Hepatocyte (in vitro differentiated cells): ENCODE measurements around the gene DSCAML1. TPM values are rescaled to one million over a fixed set of nuclear protein-coding genes. Genes with fewer than 3 reads are reported as not detected.

Experiments
- DNase-seq: peaks from one replicate; pipeline ENCODE4 v3.0.0-alpha.2; 2016; ENCODE audit warnings: low spot score
- H2AFZ ChIP-seq: fragments of 200-600 bp; sonication (generic); 2 replicates; pipeline ENCODE4 v1.6.0; 2016; ENCODE audit warnings: antibody characterized with exemption, mild to moderate bottlenecking
- H3K27ac ChIP-seq: fragments of 200-600 bp; sonication (generic); 2 replicates; pipeline ENCODE4 v1.5.1; 2016; ENCODE audit warnings: mild to moderate bottlenecking
- H3K27me3 ChIP-seq: fragments of 200-600 bp; sonication (generic); 2 replicates; pipeline ENCODE4 v1.6.1; 2016
- H3K36me3 ChIP-seq: fragments of 200-600 bp; sonication (generic); replicated peaks from 2 replicates; pipeline ENCODE4 v1.5.1; 2016; ENCODE audit warnings: low read depth; ENCODE audit not compliant: insufficient read depth
- H3K4me1 ChIP-seq: fragments of 200-600 bp; sonication (generic); 2 replicates; pipeline ENCODE4 v1.5.1; 2016; ENCODE audit warnings: mild to moderate bottlenecking, moderate library complexity; ENCODE audit not compliant: insufficient read depth
- H3K4me2 ChIP-seq: fragments of 200-600 bp; sonication (generic); 2 replicates; pipeline ENCODE4 v1.6.0; 2016
- H3K4me3 ChIP-seq: fragments of 200-600 bp; sonication (generic); 2 replicates; pipeline ENCODE4 v1.5.1; 2016; ENCODE audit warnings: mild to moderate bottlenecking
- H3K79me2 ChIP-seq: fragments of 200-600 bp; sonication (generic); 2 replicates; pipeline ENCODE4 v1.6.0; 2017; ENCODE audit warnings: mild to moderate bottlenecking
- H3K9me2 ChIP-seq: fragments of 200-600 bp; sonication (generic); replicated peaks from 2 replicates; pipeline ENCODE4 v1.6.0; 2017; ENCODE audit warnings: mild to moderate bottlenecking; ENCODE audit not compliant: insufficient read depth
- H3K9me3 ChIP-seq: fragments of 200-600 bp; sonication (generic); 2 replicates; pipeline ENCODE4 v1.5.1; 2016; ENCODE audit warnings: low read depth, mild to moderate bottlenecking
- H4K20me1 ChIP-seq: fragments of 200-600 bp; sonication (generic); 2 replicates; pipeline ENCODE4 v1.6.0; 2016; ENCODE audit warnings: mild to moderate bottlenecking; ENCODE audit not compliant: insufficient read depth, poor library complexity, severe bottlenecking
- CTCF ChIP-seq: fragments of 200-600 bp; sonication (generic); IDR thresholded peaks from 2 replicates; pipeline ENCODE4 v1.5.1; 2016; ENCODE audit warnings: antibody characterized with exemption, mild to moderate bottlenecking; ENCODE audit not compliant: poor library complexity
- EZH2 ChIP-seq: fragments of 200-600 bp; sonication (generic); IDR thresholded peaks from 2 replicates; pipeline ENCODE4 v1.6.1; 2016; ENCODE audit warnings: antibody characterized with exemption, mild to moderate bottlenecking, borderline replicate concordance
- EZH2phosphoT487 ChIP-seq: fragments of 200-600 bp; sonication (generic); IDR thresholded peaks from one replicate; pipeline ENCODE4 v1.6.1; 2018; ENCODE audit warnings: antibody characterized with exemption, mild to moderate bottlenecking, low read depth, moderate library complexity; ENCODE audit not compliant: unreplicated experiment, severe bottlenecking
- WGBS: methylation state at CpG from one replicate; pipeline ENCODE4 v1.1.6; 2016; ENCODE audit warnings: low lambda C conversion rate; ENCODE audit errors: missing lambda C conversion rate; 5-methylcytosine and 5-hydroxymethylcytosine counted together
- polyA plus RNA-seq: library from polyadenylated mRNA; unstranded; fragments of >200 nt; fragmentation: Nextera tagmentation; extraction: Ambion mirVana; gene quantifications from 2 replicates; pipeline ENCODE4 v1.2.1, GENCODE V29; 2016
- total RNA-seq: library from RNA; depleted of rRNA; stranded (reverse); fragments of >200 nt; gene quantifications from 2 replicates; pipeline ENCODE4 v1.2.3, GENCODE V29; 2014

DSCAML1 gene
- total and polyA plus RNA-seq, 2 experiments from 2014 or later, result 0.46 to 2.6 TPM

- no peaks in the 10 kb centered on the region for H3K4me1 ChIP-seq
- no peak overlapping the region for H3K4me3 ChIP-seq
- H3K27ac ChIP-seq, result no peak overlapping the region
- no peaks in the 10 kb centered on the region for H3K9me2 ChIP-seq
- H3K27me3 ChIP-seq, result no peaks in the 10 kb centered on the region
- DNase-seq, result no peak
- H4K20me1 ChIP-seq, result no peaks in the 10 kb centered on the region
- H2AFZ ChIP-seq, result no peak overlapping the region
- 86% methylated on average over 12 of the region's 12 CpGs for WGBS
- no peak overlapping the region for H3K4me2 ChIP-seq
- TF ChIP-seq EZH2phosphoT487 (no peak), EZH2 (no peak), CTCF (no peak)
- no peaks in the 10 kb centered on the region for H3K79me2 ChIP-seq
- no peaks in the 10 kb centered on the region for H3K36me3 ChIP-seq
- no peaks in the 10 kb centered on the region for H3K9me3 ChIP-seq
These were observed 417.8 kb downstream of the DSCAML1 start for GRCh38 chr11:117378976-117379865.

Other genes with a start within 250 kb of the DSCAML1 start
- 72.7 and 100 TPM in 2 replicates for gene FXYD2, start 27.5 kb upstream of the DSCAML1 start, total RNA-seq
- 93.8 and 97.7 TPM in 2 replicates for gene FXYD2, start 27.5 kb upstream of the DSCAML1 start, polyA plus RNA-seq
- gene FXYD6, start 79.4 kb upstream of the DSCAML1 start, total RNA-seq, result 19.5 and 28.3 TPM in 2 replicates
- 56.9 and 68.2 TPM in 2 replicates for gene FXYD6, start 79.4 kb upstream of the DSCAML1 start, polyA plus RNA-seq
- 1.0 and 1.3 TPM in 2 replicates for gene TMPRSS13, start 132.2 kb upstream of the DSCAML1 start, total RNA-seq
- gene TMPRSS13, start 132.2 kb upstream of the DSCAML1 start, polyA plus RNA-seq, result 1.1 and 1.9 TPM in 2 replicates
- gene IL10RA, start 189.2 kb upstream of the DSCAML1 start, total RNA-seq, result 0.28 and 2.3 TPM in 2 replicates
- gene IL10RA, start 189.2 kb upstream of the DSCAML1 start, polyA plus RNA-seq, result 0.90 and 1.5 TPM in 2 replicates